ENCODE measurements around the gene VMA21.

The VMA21 gene

GRCh38 chrX:151396825-151397740 lies at the start of gene VMA21:
Gene VMA21 (plus strand): TSS chrX:151397206. CDS start chrX:151397309, 103 bp downstream.
- DNase-seq, result peak; percentile 16 to 35

- no peak for DNase-seq
Observed at GRCh38 chrX:151359341-151359740, 37.7 kb upstream of the VMA21 start.

- DNase-seq, result no peak
Observed at GRCh38 chrX:151359931-151360871, 36.8 kb upstream of the VMA21 start.

- no peak for DNase-seq
Observed at GRCh38 chrX:151363316-151363715, 33.7 kb upstream of the VMA21 start.

- no peak for DNase-seq
Observed at GRCh38 chrX:151365579-151365978, 31.4 kb upstream of the VMA21 start.

- DNase-seq, result no peak
Observed at GRCh38 chrX:151370906-151371305, 26.1 kb upstream of the VMA21 start.

GRCh38 chrX:151384807-151385206 lies 12.2 kb upstream of the VMA21 start:
- DNase-seq, result no peak

- DNase-seq, result no peak
Observed at GRCh38 chrX:151386838-151387459, 10.1 kb upstream of the VMA21 start.

- no peak for DNase-seq
Observed at GRCh38 chrX:151391722-151392121, 5.3 kb upstream of the VMA21 start.

- peak in 1 of 2 donors; percentile 11 for DNase-seq
Observed at GRCh38 chrX:151393514-151393913, 3.5 kb upstream of the VMA21 start.

- peak in 1 of 2 donors; percentile 17 for DNase-seq
Observed at GRCh38 chrX:151396042-151396824, 773 bp upstream of the VMA21 start.

GRCh38 chrX:151397741-151398070 lies 700 bp downstream of the VMA21 start:
- DNase-seq, result no peak

GRCh38 chrX:151398346-151398745 lies 1.3 kb downstream of the VMA21 start:
- no peak for DNase-seq

- DNase-seq, result no peak
Observed at GRCh38 chrX:151402719-151403390, 5.8 kb downstream of the VMA21 start.

- DNase-seq, result no peak
Observed at GRCh38 chrX:151416579-151416978, 19.6 kb downstream of the VMA21 start.

GRCh38 chrX:151419782-151420181 lies 22.8 kb downstream of the VMA21 start:
- no peak for DNase-seq

- DNase-seq, result no peak
Observed at GRCh38 chrX:151424505-151424904, 27.5 kb downstream of the VMA21 start.

GRCh38 chrX:151448509-151448908 lies 51.5 kb downstream of the VMA21 start:
- no peak for DNase-seq

GRCh38 chrX:151458824-151459223 lies 61.8 kb downstream of the VMA21 start:
- DNase-seq, result no peak

Data from bone marrow (tissue), 2 donors.